HG02678 (cell line): ENCODE measurements around the gene POLR2H.

Experiments
- ATAC-seq: cut with Tn5 transposase; IDR thresholded peaks from one replicate; pipeline ENCODE4 v1.9.1; 2021; ENCODE audit warnings: mild to moderate bottlenecking, moderate library complexity; ENCODE audit not compliant: unreplicated experiment

Gene POLR2H

DNA sequence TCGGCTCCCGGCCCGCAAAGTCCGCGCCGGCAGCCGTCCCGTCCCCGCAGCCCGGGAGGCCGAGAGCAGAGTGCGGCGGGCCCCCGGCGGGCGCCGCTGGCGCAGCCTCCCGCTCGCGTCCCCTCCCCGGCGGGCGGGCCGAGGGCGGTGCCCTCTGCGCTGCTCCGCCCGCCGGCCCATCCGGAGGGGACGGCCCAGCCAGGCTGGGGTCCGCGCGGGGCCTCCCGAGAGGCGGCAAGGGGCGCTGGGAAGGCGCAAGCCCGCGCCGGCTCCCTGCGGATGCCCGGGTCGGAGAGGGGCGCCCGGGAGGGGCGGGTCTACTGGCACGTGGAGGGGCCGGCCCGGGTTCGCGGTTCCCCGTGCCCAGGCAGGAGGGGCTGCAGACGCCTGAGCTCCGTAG is at the start of gene POLR2H, which contains the start of gene CLCN2:
TSS of gene POLR2H (plus strand) at position 179 of the 400 bp plus-strand sequence. CDS start 1,783 bp downstream, outside the sequence.
TSS of gene CLCN2 (minus strand) at position 74 of the 400 bp plus-strand sequence. CDS start 126 bp downstream, outside the sequence.
- peak; percentile 48 for ATAC-seq

- peak; percentile 89 for ATAC-seq
Observed at GRCh38 chr3:184314363-184314699, 47.2 kb upstream of the POLR2H start, which contains the start of gene EIF4G1. Gene EIF4G1, plus strand, starts transcription at chr3:184314606. Its CDS starts 1,191 bp downstream, at chr3:184315797.

GRCh38 chr3:184314700-184315542 is 46.6 kb upstream of the POLR2H start:
- peak; percentile 47 for ATAC-seq

GRCh38 chr3:184315543-184315867 is 46.0 kb upstream of the POLR2H start:
- no peak for ATAC-seq

DNA sequence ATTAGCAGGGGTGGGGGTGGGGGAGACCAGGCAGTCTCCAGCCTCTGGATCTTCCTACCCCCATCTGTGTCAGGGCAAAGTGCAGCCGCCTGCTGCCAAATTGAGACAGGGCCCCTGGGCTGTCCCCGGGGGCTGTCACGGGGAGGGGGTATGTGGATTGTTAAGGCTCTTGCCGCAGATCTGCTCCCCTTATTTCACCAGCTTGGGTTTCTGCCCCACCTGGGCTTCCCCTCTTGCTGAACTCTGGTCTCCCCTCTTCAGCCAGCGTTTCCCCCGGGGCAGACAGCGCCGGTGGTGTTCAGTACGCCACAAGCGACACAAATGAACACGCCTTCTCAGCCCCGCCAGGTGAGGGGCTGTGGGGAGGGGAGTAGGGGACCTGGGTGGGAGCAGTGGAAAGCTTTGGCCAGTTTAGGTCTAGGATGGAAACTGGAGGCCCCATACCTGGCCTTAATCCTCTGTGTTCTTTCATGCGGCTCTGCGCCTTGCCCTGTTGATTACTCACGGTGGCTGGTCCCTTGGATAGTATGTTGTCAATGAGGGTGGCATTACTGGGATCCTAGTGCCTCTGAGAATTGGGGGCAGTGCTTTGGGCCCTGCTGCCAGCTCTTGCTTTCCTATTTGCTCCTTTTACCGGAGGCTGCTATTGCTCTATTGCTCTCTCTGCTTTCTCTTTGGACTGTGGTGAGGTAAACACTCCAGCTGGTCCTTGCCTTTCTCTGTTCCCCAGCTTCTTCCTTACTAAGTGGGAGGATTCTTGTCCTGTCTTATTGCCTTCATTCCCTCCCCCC is 45.4 kb upstream of the POLR2H start:
- ATAC-seq, result no peak

GRCh38 chr3:184316792-184317191 is 44.7 kb upstream of the POLR2H start:
- ATAC-seq, result no peak

GRCh38 chr3:184317201-184317600 is 44.3 kb upstream of the POLR2H start:
- ATAC-seq, result no peak

GRCh38 chr3:184320104-184320445 is 41.4 kb upstream of the POLR2H start:
- no peak for ATAC-seq

DNA sequence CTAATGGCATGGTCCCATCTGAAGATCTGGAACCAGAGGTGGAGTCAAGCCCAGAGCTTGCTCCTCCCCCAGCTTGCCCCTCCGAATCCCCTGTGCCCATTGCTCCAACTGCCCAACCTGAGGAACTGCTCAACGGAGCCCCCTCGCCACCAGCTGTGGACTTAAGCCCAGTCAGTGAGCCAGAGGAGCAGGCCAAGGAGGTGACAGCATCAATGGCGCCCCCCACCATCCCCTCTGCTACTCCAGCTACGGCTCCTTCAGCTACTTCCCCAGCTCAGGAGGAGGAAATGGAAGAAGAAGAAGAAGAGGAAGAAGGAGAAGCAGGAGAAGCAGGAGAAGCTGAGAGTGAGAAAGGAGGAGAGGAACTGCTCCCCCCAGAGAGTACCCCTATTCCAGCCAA is 39.8 kb upstream of the POLR2H start:
- ATAC-seq, result no peak

- ATAC-seq, result no peak
Observed at GRCh38 chr3:184322731-184323487, 38.6 kb upstream of the POLR2H start.

DNA sequence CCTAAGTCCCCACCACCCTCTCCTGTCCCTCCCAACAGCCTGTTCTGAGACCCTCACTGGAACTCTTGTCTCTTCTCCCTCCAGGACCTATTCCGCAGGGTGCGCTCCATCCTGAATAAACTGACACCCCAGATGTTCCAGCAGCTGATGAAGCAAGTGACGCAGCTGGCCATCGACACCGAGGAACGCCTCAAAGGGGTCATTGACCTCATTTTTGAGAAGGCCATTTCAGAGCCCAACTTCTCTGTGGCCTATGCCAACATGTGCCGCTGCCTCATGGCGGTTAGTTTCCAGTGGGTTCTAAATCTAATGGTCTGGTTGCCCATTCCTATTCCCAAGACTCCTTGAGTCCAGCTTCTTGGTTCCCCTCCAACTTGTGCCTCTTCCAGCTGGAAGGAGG is 37.8 kb upstream of the POLR2H start:
- no peak for ATAC-seq

DNA sequence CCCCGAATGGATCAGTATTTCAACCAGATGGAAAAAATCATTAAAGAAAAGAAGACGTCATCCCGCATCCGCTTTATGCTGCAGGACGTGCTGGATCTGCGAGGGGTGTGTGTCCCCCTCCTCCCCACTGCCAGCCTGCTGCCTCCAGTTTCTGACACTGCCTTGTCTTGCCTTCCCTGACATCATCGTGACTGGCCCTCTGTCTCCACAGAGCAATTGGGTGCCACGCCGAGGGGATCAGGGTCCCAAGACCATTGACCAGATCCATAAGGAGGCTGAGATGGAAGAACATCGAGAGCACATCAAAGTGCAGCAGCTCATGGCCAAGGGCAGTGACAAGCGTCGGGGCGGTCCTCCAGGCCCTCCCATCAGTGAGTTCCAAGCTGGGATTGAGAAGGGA is 36.2 kb upstream of the POLR2H start:
- ATAC-seq, result no peak

DNA sequence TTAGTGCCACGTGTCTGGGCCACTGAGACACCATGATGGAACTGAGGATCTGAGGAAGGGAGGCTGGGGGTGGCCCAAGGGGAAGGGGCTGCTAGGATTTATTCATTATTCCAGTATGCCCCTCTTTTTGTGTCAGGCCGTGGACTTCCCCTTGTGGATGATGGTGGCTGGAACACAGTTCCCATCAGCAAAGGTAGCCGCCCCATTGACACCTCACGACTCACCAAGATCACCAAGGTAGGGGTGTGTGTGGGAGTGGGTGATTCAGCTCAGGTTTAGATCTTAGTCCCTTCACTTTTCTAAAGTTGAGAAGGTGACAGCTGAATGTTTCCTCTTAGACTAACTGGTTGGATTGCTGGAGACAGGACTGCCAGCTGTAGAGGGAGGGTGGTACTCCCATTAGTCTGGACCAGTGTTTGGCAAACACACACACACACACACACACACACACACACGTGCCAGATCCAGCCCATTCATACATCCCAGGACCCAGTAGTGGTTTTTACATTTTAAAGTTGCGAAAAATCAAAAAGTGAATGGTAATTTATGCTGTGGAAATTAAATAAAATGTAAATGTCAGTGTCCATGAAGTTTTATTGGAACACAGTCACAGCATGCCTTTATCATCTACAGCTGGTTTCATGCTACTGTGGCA is 35.7 kb upstream of the POLR2H start:
- no peak for ATAC-seq

DNA sequence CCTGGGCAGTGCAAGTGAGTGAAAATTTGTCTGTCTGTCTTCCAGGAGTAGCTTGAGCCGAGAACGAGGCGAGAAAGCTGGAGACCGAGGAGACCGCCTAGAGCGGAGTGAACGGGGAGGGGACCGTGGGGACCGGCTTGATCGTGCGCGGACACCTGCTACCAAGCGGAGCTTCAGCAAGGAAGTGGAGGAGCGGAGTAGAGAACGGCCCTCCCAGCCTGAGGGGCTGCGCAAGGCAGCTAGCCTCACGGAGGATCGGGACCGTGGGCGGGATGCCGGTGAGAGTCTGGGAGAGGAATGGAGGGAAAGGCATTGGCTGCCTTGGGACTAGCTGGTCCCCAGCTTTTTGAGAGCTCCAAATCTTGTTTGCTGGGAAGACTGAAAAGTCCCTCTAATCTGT is 34.3 kb upstream of the POLR2H start:
- ATAC-seq, result no peak

DNA sequence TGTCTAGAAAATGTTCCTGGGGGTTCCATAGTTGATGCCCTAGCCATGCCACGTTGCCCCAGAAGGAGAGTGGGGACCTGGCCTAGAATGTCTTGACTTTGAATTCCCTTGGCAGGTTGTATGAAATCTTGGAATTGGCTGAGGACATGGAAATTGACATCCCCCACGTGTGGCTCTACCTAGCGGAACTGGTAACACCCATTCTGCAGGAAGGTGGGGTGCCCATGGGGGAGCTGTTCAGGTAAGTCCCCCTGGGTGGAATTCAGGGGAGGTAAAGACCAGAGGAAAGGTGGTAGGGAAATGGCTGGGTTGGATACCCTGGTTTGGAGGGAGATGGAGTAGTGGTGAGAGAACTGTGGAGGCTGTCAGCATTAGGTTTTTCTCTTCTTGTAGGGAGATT is 33.0 kb upstream of the POLR2H start:
- no peak for ATAC-seq

GRCh38 chr3:184332370-184333090 is 29.0 kb upstream of the POLR2H start:
- no peak for ATAC-seq

- ATAC-seq, result no peak
Observed at GRCh38 chr3:184333190-184333589, 28.3 kb upstream of the POLR2H start.

GRCh38 chr3:184333700-184334099 is 27.8 kb upstream of the POLR2H start:
- ATAC-seq, result no peak

DNA sequence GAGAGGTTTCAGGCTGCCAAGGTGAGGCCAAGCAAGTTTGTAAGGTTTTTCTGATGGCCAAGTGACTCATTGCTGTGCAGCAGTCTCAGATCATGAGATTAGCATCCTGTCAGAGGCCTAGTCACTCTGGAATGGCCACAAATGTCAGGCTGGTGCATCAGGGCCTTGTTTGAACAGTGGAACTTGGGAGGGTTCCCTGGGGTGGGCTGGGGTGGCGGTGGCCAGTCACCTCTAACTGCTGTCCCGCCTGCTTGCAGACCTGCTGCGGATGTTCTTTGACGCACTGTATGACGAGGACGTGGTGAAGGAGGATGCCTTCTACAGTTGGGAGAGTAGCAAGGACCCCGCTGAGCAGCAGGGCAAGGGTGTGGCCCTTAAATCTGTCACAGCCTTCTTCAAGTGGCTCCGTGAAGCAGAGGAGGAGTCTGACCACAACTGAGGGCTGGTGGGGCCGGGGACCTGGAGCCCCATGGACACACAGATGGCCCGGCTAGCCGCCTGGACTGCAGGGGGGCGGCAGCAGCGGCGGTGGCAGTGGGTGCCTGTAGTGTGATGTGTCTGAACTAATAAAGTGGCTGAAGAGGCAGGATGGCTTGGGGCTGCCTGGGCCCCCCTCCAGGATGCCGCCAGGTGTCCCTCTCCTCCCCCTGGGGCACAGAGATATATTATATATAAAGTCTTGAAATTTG is 26.9 kb upstream of the POLR2H start:
- no peak for ATAC-seq

GRCh38 chr3:184335291-184335660 is 26.2 kb upstream of the POLR2H start:
- no peak for ATAC-seq
